Measurements from ENCODE around the gene CCT7.

Gene CCT7

DNA sequence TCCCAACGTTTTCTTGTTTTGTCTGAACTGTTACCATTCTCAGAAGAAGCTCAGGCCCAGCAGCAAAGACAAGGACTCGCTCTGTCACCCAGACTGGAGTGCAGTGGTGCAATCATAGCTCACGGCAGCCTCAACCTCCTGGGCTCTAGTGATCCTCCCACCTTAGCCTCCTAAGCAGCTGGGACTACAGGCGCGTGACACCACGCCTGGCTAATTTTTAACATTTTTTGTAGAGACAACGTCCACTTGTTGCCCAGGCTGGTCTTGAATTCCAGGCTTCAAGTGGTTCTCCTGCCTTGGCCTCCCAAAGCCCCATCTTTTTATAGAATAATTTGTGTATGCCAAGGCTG, 22.0 kb upstream of the CCT7 start:
- H3K9ac ChIP-seq (ENCODE audit: low read depth, low read length), result no peak overlapping the region
- no peak overlapping the region for H3K4me3 ChIP-seq (ENCODE audit: low read length)
- H3K27me3 ChIP-seq (ENCODE audit: insufficient read depth, low read length), result peaks cover 12% of the 10 kb centered on the region
- H3K9me3 ChIP-seq (ENCODE audit: insufficient read depth, low read depth, low read length), result no peaks in the 10 kb centered on the region
- no peaks in the 10 kb centered on the region for H3K36me3 ChIP-seq (ENCODE audit: insufficient read depth, low read depth, low read length)
- peaks cover 3% of the 10 kb centered on the region; the same call in 1 of the 2 replicates for H3K4me1 ChIP-seq (ENCODE audit: insufficient read depth, low read length)
- H3K27ac ChIP-seq (ENCODE audit: low read length), result no peak overlapping the region

GRCh38 chr2:73212448-73213176, 21.5 kb upstream of the CCT7 start:
- Histone ChIP-seq H3K27me3 (ENCODE audit: insufficient read depth, low read length) (peaks cover 12% of the 10 kb centered on the region), H3K9me3 (ENCODE audit: insufficient read depth, low read depth, low read length) (no peaks in the 10 kb centered on the region), H3K9ac (ENCODE audit: low read depth, low read length) (no peak overlapping the region), H3K4me3 (ENCODE audit: low read length) (no peak overlapping the region), H3K27ac (ENCODE audit: low read length) (no peak overlapping the region), H3K4me1 (ENCODE audit: insufficient read depth, low read length) (peaks cover 3% of the 10 kb centered on the region; the same call in 1 of the 2 replicates), H3K36me3 (ENCODE audit: insufficient read depth, low read depth, low read length) (no peaks in the 10 kb centered on the region)

DNA sequence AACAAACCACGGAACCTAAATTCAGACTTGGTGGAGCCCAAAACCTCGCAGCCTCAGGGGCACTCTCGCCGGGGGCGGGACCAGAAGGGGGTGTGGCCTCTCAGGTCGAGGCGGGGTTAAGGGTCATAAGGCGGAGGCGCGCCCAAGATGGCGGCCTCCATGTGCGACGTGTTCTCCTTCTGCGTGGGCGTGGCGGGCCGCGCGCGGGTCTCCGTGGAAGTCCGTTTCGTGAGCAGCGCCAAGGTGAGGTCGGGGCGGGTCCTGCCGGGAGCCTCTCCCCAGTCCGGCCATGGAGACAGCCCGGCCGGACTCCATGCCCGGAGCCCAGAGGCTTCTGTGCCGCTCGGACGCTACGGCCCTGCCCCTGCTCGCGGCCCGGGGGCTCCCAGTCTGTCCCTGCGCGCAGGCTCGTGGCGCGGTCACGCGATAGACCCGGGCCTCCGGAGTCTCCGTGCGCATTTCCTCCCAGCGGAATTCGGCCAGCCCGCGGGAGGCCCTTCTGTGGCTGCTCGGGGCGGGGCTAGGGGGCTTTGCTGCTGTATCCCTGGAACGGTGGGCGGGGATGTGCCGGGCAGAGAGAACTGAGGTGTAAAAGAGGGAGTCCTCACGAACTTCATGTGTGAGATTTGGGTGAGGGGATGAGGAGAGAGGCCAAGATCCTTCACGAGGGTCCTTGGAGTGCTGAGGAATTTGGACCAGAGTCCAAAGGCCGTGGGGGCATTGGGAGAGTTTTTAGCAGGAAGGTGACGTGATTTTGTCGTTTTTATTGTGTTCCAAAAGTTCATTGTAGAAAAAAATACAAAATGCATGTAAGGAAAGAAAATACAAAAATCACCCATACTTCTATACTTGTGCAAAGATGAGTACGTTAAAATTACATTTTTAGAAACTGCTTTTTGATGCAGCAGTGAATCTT, 19.7 kb upstream of the CCT7 start, which contains the start of gene SMYD5:
Gene SMYD5, plus strand, starts transcription at position 126 of the 916 bp plus-strand sequence. Its CDS starts 22 bp downstream, at position 148.
- H3K27ac ChIP-seq (ENCODE audit: low read length), result peak within 1 kb of the TSS; percentile 38
- no peaks in the 10 kb centered on the region for H3K9me3 ChIP-seq (ENCODE audit: insufficient read depth, low read depth, low read length)
- H3K4me1 ChIP-seq (ENCODE audit: insufficient read depth, low read length), result peaks cover 3% of the 10 kb centered on the region; the same call in 1 of the 2 replicates

GRCh38 chr2:73215254-73215653, 18.9 kb upstream of the CCT7 start:
- H3K27me3 ChIP-seq (ENCODE audit: insufficient read depth, low read length), result peaks cover 8% of the 10 kb centered on the region; the same call in 1 of the 2 replicates
- peaks cover 12% of the 10 kb centered on the region; the same call in 1 of the 2 replicates for H3K36me3 ChIP-seq (ENCODE audit: insufficient read depth, low read depth, low read length)
- H3K9ac ChIP-seq (ENCODE audit: low read depth, low read length), result peak overlapping the region; percentile 81; the same call in 1 of the 2 replicates
- no peaks in the 10 kb centered on the region for H3K9me3 ChIP-seq (ENCODE audit: insufficient read depth, low read depth, low read length)
- peaks cover 3% of the 10 kb centered on the region; the same call in 1 of the 2 replicates for H3K4me1 ChIP-seq (ENCODE audit: insufficient read depth, low read length)
- peak overlapping the region; percentile 89 for H3K4me3 ChIP-seq (ENCODE audit: low read length)
- H3K27ac ChIP-seq (ENCODE audit: low read length), result no peak overlapping the region

More for the DNA sequence above, 19.7 kb upstream of the CCT7 start, which contains the start of gene SMYD5:
- Histone ChIP-seq H3K4me3 (ENCODE audit: low read length) (peak within 1 kb of the TSS; percentile 89), H3K27me3 (ENCODE audit: insufficient read depth, low read length) (peaks cover 10% of the 10 kb centered on the region; the same call in 1 of the 2 replicates), H3K36me3 (ENCODE audit: insufficient read depth, low read depth, low read length) (0 out of 2 replicates have a peak, but pooled peaks cover 5% of the 10 kb centered on the region), H3K9ac (ENCODE audit: low read depth, low read length) (peak within 1 kb of the TSS; percentile 81)

GRCh38 chr2:73217160-73217559, 16.9 kb upstream of the CCT7 start:
- no peak overlapping the region for H3K4me3 ChIP-seq (ENCODE audit: low read length)
- H3K36me3 ChIP-seq (ENCODE audit: insufficient read depth, low read depth, low read length), result peaks cover 32% of the 10 kb centered on the region
- H3K4me1 ChIP-seq (ENCODE audit: insufficient read depth, low read length), result peaks cover 3% of the 10 kb centered on the region; the same call in 1 of the 2 replicates
- peaks cover 8% of the 10 kb centered on the region; the same call in 1 of the 2 replicates for H3K27me3 ChIP-seq (ENCODE audit: insufficient read depth, low read length)
- no peak overlapping the region for H3K27ac ChIP-seq (ENCODE audit: low read length)
- no peaks in the 10 kb centered on the region for H3K9me3 ChIP-seq (ENCODE audit: insufficient read depth, low read depth, low read length)
- H3K9ac ChIP-seq (ENCODE audit: low read depth, low read length), result no peak overlapping the region

- Histone ChIP-seq H3K9me3 (ENCODE audit: insufficient read depth, low read depth, low read length) (no peaks in the 10 kb centered on the region), H3K4me3 (ENCODE audit: low read length) (no peak overlapping the region), H3K4me1 (ENCODE audit: insufficient read depth, low read length) (peaks cover 3% of the 10 kb centered on the region; the same call in 1 of the 2 replicates), H3K27me3 (ENCODE audit: insufficient read depth, low read length) (peaks cover 5% of the 10 kb centered on the region; the same call in 1 of the 2 replicates), H3K9ac (ENCODE audit: low read depth, low read length) (no peak overlapping the region), H3K36me3 (ENCODE audit: insufficient read depth, low read depth, low read length) (peaks cover 38% of the 10 kb centered on the region), H3K27ac (ENCODE audit: low read length) (no peak overlapping the region)
Observed at GRCh38 chr2:73217826-73218225, 16.3 kb upstream of the CCT7 start.

- H3K9ac ChIP-seq (ENCODE audit: low read depth, low read length), result no peak overlapping the region
- peaks cover under 1% of the 10 kb centered on the region; the same call in 1 of the 2 replicates for H3K27me3 ChIP-seq (ENCODE audit: insufficient read depth, low read length)
- peaks cover 3% of the 10 kb centered on the region; the same call in 1 of the 2 replicates for H3K4me1 ChIP-seq (ENCODE audit: insufficient read depth, low read length)
- no peak overlapping the region for H3K27ac ChIP-seq (ENCODE audit: low read length)
- H3K9me3 ChIP-seq (ENCODE audit: insufficient read depth, low read depth, low read length), result no peaks in the 10 kb centered on the region
- H3K36me3 ChIP-seq (ENCODE audit: insufficient read depth, low read depth, low read length), result peaks cover 43% of the 10 kb centered on the region
- no peak overlapping the region for H3K4me3 ChIP-seq (ENCODE audit: low read length)
Observed at GRCh38 chr2:73218298-73218697, 15.8 kb upstream of the CCT7 start.

- H3K36me3 ChIP-seq (ENCODE audit: insufficient read depth, low read depth, low read length), result peaks cover 79% of the 10 kb centered on the region
- H3K27ac ChIP-seq (ENCODE audit: low read length), result no peak overlapping the region
- no peaks in the 10 kb centered on the region for H3K4me1 ChIP-seq (ENCODE audit: insufficient read depth, low read length)
- no peak overlapping the region for H3K9ac ChIP-seq (ENCODE audit: low read depth, low read length)
- no peak overlapping the region for H3K4me3 ChIP-seq (ENCODE audit: low read length)
- no peaks in the 10 kb centered on the region for H3K27me3 ChIP-seq (ENCODE audit: insufficient read depth, low read length)
- no peaks in the 10 kb centered on the region for H3K9me3 ChIP-seq (ENCODE audit: insufficient read depth, low read depth, low read length)
Observed at GRCh38 chr2:73223821-73224220, 10.3 kb upstream of the CCT7 start.

- Histone ChIP-seq H3K9ac (ENCODE audit: low read depth, low read length) (no peak overlapping the region), H3K36me3 (ENCODE audit: insufficient read depth, low read depth, low read length) (peaks cover 63% of the 10 kb centered on the region), H3K4me3 (ENCODE audit: low read length) (no peak overlapping the region), H3K27me3 (ENCODE audit: insufficient read depth, low read length) (no peaks in the 10 kb centered on the region), H3K4me1 (ENCODE audit: insufficient read depth, low read length) (no peaks in the 10 kb centered on the region), H3K27ac (ENCODE audit: low read length) (no peak overlapping the region), H3K9me3 (ENCODE audit: insufficient read depth, low read depth, low read length) (no peaks in the 10 kb centered on the region)
Observed at GRCh38 chr2:73225513-73226360, 8.4 kb upstream of the CCT7 start.

- Histone ChIP-seq H3K27me3 (ENCODE audit: insufficient read depth, low read length) (no peaks in the 10 kb centered on the region), H3K4me3 (ENCODE audit: low read length) (no peak overlapping the region), H3K9me3 (ENCODE audit: insufficient read depth, low read depth, low read length) (no peaks in the 10 kb centered on the region), H3K27ac (ENCODE audit: low read length) (no peak overlapping the region), H3K9ac (ENCODE audit: low read depth, low read length) (no peak overlapping the region), H3K4me1 (ENCODE audit: insufficient read depth, low read length) (no peaks in the 10 kb centered on the region), H3K36me3 (ENCODE audit: insufficient read depth, low read depth, low read length) (peaks cover 49% of the 10 kb centered on the region)
Observed at GRCh38 chr2:73227086-73227485, 7.0 kb upstream of the CCT7 start.

GRCh38 chr2:73228631-73229030, 5.5 kb upstream of the CCT7 start:
- Histone ChIP-seq H3K9me3 (ENCODE audit: insufficient read depth, low read depth, low read length) (no peaks in the 10 kb centered on the region), H3K4me3 (ENCODE audit: low read length) (no peak overlapping the region), H3K4me1 (ENCODE audit: insufficient read depth, low read length) (no peaks in the 10 kb centered on the region), H3K27ac (ENCODE audit: low read length) (no peak overlapping the region), H3K36me3 (ENCODE audit: insufficient read depth, low read depth, low read length) (peaks cover 34% of the 10 kb centered on the region), H3K9ac (ENCODE audit: low read depth, low read length) (no peak overlapping the region), H3K27me3 (ENCODE audit: insufficient read depth, low read length) (no peaks in the 10 kb centered on the region)
